Stimulated activated CD4-positive, alpha-beta T cell treated with anti-CD3 and anti-CD28 coated beads, Interleukin-12 subunit alpha, Interleukin-12 subunit beta, amount 100 ng/mL, for 24 hours (primary cell): ENCODE results near the gene TMEM201.

ENCODE experiments used
- DNase-seq, 2 experiments: peaks; one replicate each; pipeline ENCODE4 v3.0.0-alpha.2; 2020; ENCODE audit warnings: low read depth in 2 of 2

Gene TMEM201

GRCh38 chr1:9600861-9601834 is 12.4 kb downstream of the TMEM201 start:
- no peak for DNase-seq

- no peak for DNase-seq
These were observed 13.5 kb downstream of the TMEM201 start for GRCh38 chr1:9601942-9602793.

- no peak for DNase-seq
These were observed 14.1 kb downstream of the TMEM201 start for GRCh38 chr1:9602794-9603167.

- no peak for DNase-seq
These were observed 14.6 kb downstream of the TMEM201 start for GRCh38 chr1:9603307-9603706.

- no peak for DNase-seq
These were observed 15.3 kb downstream of the TMEM201 start for GRCh38 chr1:9603766-9604753.

GRCh38 chr1:9604836-9605235 is 16.1 kb downstream of the TMEM201 start:
- DNase-seq: no peak

GRCh38 chr1:9605946-9606455 is 17.3 kb downstream of the TMEM201 start:
- no peak for DNase-seq

- DNase-seq: no peak
These were observed 17.7 kb downstream of the TMEM201 start for GRCh38 chr1:9606458-9606857.

- no peak for DNase-seq
These were observed 18.2 kb downstream of the TMEM201 start for GRCh38 chr1:9606948-9607347.

- no peak for DNase-seq
These were observed 18.6 kb downstream of the TMEM201 start for GRCh38 chr1:9607352-9607751.

- no peak for DNase-seq
These were observed 21.3 kb downstream of the TMEM201 start for GRCh38 chr1:9609998-9610397.

GRCh38 chr1:9610548-9610947 is 21.8 kb downstream of the TMEM201 start:
- no peak for DNase-seq

- no peak for DNase-seq
These were observed 23.0 kb downstream of the TMEM201 start for GRCh38 chr1:9611716-9612115.

GRCh38 chr1:9612162-9612845 is 23.6 kb downstream of the TMEM201 start:
- DNase-seq: no peak

GRCh38 chr1:9612871-9613624 is 24.3 kb downstream of the TMEM201 start:
- DNase-seq: no peak

GRCh38 chr1:9613625-9614299 is 25.1 kb downstream of the TMEM201 start:
- no peak for DNase-seq

GRCh38 chr1:9615316-9616063 is 26.8 kb downstream of the TMEM201 start:
- peak in 1 of 2 experiments; percentile 51 for DNase-seq

GRCh38 chr1:9618909-9619679 is 30.4 kb downstream of the TMEM201 start:
- DNase-seq: no peak
